Vagina (tissue), 2 donors: ENCODE measurements around the gene OR56A3.

Experiments used
- CTCF ChIP-seq, 3 experiments: fragments of 450-650 bp in 2 of 3; fragments of 200-600 bp in 1 of 3; sonication (generic) in 1 of 3; IDR thresholded peaks; one replicate each; pipeline ENCODE4 v1.5.1; 2017 to 2019; ENCODE audit warnings: antibody characterized with exemption in 3 of 3, mild to moderate bottlenecking in 2 of 3, moderate library complexity in 2 of 3
- POLR2A ChIP-seq, 2 donors: fragments of 450-650 bp; IDR thresholded peaks; one replicate each; pipeline ENCODE4 v1.6.1; 2017; ENCODE audit warnings: antibody characterized with exemption in 2 of 2, mild to moderate bottlenecking in 2 of 2, moderate library complexity in 2 of 2

DNA sequence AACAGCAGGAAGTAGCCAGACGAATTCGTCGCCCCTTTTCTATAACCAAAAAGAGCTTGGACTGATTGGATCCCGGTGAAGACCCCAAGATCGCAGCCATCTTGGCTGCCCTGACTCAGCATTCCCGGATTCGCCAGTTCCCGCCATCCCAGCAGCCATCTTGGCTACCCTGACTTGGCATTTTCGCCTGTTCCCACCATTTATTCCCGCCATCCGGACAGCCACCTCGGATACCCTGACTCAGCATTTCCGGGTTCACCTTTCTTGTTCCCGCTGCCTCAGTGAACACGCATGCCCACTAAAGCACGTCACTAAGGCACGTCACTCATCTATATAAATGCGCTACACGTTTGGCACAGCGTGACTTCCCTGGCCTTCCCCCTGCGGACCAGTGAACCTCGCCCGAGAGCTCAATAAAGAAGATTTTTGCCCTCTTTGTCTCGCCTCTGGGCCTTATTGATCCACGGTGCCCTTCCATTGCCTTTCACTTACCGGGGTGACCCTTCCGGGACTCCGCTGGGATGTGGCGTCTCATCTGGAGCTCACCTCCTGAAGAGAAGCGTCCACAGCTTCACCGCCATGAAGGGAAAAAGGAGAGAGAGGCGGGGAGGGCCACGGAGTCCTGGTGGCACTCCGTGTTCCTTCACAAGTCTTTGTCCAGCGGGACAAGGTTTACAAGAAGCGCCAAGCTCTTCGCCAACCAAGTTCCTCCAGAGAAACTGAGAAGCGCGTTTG lies 4.0 kb upstream of the OR56A3 start:
- no peak for TF ChIP-seq CTCF (IDR thresholded peaks at IDR 0.05)
- no peak for TF ChIP-seq POLR2A (IDR thresholded peaks at IDR 0.05)
